LNCAP (cell line): ENCODE data around the gene RABGAP1L.

Experiments
- CTCF ChIP-seq: fragments of 450-650 bp; IDR thresholded peaks from 2 replicates; pipeline ENCODE4 v1.5.1; 2017; ENCODE audit warnings: mild to moderate bottlenecking

RABGAP1L gene

GRCh38 chr1:174150499-174150898, 8.8 kb upstream of the RABGAP1L start:
- TF ChIP-seq CTCF: no peak

GRCh38 chr1:174152427-174152826, 6.9 kb upstream of the RABGAP1L start:
- no peak for TF ChIP-seq CTCF

DNA sequence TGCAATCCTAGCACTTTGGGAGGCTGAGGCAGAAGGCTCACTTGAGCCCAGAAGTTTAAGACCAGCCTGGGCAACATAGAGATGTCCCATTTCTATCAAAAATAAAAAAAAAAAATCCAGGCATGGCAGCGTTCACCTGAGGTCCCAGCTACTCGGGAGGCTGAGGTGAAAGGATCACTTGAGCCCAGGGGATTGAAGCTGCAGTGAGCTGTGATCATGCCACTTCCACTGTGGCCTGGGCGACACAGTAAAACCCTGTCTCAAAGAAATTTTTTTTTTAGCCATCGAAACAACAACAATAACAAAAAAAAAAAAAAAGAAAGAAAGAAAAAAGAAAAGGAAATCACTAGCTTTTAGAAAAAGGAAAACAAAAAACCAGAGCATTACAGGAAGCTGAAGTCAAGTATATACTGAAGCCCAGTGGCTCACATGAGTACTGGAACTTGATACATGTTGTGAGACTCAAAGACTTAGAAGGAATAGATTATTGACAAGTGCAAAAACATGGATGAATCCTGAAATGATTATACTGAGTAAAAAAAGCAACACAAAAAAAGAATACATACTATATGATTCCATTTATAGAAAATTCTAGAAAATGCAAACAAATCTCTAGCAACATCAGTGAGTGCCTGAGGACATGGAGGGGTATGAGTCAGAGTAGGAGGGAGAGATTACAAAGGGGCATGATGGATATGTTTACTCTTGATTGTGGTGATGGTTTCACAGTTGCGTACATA, 6.1 kb upstream of the RABGAP1L start:
- TF ChIP-seq CTCF: no peak

DNA sequence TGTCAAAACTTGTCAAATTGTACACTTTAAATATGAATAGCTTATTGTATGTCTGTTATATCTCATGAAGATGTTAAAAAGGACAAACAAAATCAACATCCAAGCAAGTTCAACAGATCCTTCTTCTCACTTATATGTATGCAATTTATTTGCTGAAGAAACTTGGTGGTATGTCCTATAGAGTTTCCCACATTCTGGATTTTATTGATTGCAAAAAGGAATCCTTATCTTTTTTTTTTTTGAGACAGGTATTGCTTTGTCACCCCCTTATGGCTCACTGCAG, 5.6 kb upstream of the RABGAP1L start:
- TF ChIP-seq CTCF: no peak

DNA sequence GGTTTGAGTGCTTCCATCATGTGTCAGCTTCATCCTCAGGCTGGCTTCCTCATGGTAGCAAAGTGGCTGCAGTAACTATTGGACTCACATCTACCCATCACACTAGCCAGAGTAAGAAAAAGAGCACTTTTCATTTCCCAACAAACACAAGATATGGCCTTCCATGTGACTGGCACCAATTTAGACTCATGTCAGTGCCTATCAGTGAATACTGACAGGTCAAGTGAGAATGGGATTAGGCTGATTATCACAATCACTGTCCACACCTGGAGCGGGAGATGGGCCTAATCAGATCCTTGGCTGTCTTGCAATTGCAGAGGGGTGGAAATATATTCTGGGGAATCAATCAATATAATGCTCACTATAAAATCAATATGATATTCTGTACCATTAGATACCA, 2.9 kb upstream of the RABGAP1L start:
- TF ChIP-seq CTCF: no peak

DNA sequence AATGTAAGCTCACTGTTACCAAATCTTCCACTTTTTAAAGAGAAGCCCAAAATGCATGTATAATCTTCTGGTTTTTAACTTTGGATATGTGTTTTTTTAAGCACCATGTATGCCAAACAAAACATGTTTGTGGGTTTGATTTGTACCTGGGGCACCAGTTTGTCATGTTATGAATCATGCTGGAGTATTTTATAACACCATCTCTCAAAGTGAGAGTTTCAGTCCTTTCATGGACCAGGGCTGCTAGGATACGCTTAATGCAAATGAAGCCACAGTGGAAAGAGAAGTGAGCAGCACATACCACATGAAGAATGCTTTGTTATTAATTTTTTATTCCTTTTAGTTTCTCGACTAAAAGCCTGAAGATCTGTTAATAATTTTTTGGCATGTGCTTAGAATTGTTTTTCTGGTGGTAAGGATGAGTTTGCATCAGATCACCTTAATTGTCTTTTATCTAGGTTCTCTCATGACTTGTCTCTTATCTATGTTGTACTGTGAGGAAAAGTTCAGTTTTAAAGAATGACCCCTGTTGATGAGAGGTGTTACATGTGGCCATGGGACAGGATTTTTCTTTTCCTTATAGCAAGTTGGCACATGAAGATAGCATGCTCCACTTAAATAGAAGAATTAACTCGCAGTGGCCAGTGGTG, 2.0 kb upstream of the RABGAP1L start:
- no peak for TF ChIP-seq CTCF

- TF ChIP-seq CTCF: no peak
Observed at GRCh38 chr1:174158767-174159251, 511 bp upstream of the RABGAP1L start.
